Subcutaneous adipose tissue (tissue), 4 donors: ENCODE measurements around the gene KIR3DL3. TPM values are rescaled to one million over a fixed set of nuclear protein-coding genes. Genes with fewer than 3 reads are reported as not detected.

Experiments used
- total RNA-seq, 4 donors: library from RNA; depleted of rRNA; stranded (reverse); fragments of >200 nt; gene quantifications; one replicate each; pipeline ENCODE4 v1.1.0, GENCODE V29; 2016
- TF ChIP-seq, protein P1 (sequence below): fragments of 450-650 bp; IDR thresholded peaks from one replicate; pipeline ENCODE4 v1.5.1; 2016; ENCODE audit warnings: low read depth, mild to moderate bottlenecking, control low read depth, antibody characterized with exemption, moderate library complexity

The KIR3DL3 gene
- total RNA-seq, result not detected

DNA sequence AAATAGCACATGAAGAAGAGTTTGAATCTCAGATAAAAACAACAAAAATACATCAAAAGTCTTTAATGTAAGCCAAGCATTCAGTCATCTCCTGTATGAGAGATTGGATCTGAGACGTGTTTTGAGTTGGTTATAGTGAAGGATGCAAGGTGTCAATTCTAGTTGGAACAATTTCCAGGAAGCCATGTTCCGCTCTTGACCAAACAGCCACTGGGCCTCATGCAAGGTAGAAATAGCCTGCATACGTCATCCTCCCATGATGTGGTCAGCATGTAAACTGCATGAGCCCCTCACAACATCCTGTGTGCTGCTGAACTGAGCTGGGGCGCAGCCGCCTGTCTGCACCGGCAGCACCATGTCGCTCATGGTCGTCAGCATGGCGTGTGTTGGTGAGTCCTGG is at the start of gene KIR3DL3:
TSS of gene KIR3DL3 (plus strand) at position 301 of the 400 bp plus-strand sequence. CDS start at position 356, 55 bp downstream.
- TF ChIP-seq, protein P1, sequence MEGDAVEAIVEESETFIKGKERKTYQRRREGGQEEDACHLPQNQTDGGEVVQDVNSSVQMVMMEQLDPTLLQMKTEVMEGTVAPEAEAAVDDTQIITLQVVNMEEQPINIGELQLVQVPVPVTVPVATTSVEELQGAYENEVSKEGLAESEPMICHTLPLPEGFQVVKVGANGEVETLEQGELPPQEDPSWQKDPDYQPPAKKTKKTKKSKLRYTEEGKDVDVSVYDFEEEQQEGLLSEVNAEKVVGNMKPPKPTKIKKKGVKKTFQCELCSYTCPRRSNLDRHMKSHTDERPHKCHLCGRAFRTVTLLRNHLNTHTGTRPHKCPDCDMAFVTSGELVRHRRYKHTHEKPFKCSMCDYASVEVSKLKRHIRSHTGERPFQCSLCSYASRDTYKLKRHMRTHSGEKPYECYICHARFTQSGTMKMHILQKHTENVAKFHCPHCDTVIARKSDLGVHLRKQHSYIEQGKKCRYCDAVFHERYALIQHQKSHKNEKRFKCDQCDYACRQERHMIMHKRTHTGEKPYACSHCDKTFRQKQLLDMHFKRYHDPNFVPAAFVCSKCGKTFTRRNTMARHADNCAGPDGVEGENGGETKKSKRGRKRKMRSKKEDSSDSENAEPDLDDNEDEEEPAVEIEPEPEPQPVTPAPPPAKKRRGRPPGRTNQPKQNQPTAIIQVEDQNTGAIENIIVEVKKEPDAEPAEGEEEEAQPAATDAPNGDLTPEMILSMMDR, result no peak

DNA sequence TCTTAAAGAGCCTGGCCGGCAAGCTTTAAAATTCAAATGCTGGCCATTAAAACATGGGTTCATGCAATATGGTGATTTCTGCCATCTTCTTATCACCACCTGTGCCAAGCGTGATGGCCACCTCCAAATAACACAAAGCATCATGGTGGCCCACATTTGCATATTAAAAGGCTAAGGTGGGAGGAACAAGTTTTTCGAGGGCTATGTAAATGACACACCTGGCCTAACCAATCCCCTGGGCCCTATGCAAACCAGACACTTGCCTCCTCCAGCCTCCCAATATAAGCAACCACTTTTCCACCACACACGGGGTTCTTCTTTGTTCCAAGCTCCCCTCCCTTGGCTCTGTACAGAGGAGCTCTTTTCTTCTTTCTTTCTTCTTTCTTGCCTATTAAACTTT is 47.0 kb upstream of the KIR3DL3 start:
- TF ChIP-seq, protein P1, result no peak

DNA sequence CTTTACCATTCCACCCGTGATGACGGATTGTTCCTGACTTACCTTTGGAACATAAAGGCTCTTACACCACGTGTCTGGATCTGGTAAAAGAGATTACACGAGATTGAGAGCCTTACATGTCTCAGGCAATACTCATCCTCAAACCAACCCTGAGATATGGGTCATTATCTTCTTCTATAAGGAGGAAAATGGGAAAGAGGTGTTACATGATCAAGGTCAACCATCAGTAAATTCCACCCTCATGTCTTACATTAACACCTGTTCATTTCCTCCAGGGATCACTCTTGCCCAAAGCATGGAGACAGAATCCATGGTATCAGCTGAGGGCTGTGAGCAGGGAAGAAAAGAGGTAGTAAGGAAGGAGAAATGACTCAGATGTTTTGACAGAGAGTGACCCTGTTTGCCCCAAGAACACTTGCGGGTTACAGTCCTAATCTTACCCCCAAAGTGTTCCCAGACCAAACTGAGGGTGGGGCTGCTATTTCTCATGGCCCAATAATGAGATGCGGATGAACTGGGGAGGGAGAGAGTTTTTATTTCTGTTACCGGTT is 41.9 kb upstream of the KIR3DL3 start:
- TF ChIP-seq, protein P1, result no peak

DNA sequence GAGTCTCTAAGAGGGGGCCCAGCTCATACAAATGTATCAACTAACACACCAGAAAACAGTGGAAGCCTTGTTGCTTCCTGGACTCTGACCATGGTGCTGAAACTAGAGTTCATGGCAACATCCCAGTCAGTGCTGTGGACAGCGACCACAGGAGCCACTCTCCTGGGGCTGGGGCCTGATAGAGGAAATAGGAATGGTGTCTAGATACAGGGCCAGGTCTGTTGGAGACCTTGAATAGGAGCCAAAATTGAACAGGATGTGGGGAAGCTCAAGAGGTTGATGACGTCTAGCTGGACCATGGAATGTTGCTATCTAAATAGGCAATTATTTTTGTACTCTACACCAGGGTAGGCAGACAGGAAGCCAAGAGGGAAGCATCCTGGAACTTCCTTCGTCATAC is 39.7 kb upstream of the KIR3DL3 start:
- TF ChIP-seq, protein P1, result no peak

DNA sequence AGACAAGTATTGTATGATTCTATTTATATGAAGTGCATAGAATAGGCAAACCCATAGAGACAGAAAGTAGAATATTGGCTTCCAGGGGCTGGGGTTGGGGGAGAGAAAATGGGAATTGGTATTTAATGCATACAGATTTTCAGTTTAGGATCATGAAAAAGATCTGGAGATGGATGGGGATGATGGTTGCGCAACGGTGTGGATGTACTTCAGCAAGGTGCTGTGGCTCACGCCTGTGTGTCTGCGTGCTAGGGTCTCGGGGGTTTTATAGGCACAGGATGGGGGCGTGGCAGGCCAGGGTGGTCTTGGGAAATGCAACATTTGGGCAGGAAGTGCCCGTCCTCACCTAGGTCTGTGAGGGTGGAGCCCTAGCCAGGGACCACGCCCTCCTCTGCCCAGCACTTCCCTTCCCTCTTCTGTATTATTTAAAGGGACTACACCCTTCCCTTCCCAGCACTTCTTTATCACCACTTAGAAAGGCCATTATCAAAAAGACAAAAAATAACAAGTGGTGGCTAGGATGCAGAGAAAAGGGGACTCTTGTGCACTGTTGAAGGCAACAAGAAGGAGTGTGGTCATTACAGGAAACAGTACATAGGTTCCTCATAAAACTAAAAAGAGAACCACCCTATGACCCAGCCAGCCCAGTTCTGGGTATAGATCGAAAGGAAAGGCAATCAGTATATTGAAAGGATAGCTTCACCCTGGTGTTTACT is 32.5 kb upstream of the KIR3DL3 start:
- TF ChIP-seq, protein P1, result no peak

DNA sequence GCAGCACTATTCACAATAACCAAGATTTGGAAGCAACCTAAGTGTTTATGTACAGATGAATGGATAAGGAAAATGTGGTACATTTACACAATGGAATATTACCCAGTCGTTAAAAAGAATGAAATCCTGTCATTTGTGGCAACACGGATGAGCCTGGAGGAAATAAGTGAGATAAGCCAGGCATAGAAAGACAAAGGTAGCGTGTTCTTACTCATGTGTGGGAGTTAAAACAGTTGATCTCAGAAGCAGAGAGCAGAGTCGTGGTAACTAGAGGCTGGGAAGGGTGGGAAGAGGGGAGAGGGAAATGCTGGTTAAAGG is 32.0 kb upstream of the KIR3DL3 start:
- TF ChIP-seq, protein P1, result no peak

DNA sequence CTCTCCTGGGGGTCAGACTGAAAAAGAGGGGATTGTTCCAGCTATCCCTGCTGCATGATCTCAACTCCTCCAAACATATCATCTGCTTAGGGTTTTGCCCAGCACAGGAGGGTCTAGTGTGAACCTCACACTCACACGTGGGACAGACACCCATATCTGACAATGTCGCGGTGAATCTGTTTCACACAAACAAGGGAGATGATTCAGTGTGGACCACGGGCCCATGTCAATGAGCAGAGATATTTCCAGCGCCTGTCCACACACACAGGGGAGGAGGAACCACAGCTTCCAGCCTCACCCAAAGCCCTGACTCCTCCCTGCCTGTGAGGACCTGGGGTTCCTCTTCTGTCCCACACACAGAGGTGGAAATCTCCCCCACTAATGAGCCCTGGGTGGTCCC is 29.6 kb upstream of the KIR3DL3 start:
- TF ChIP-seq, protein P1, result no peak
